ENCODE measurements around the gene MPHOSPH6. TPM values are rescaled to one million over a fixed set of nuclear protein-coding genes. Genes with fewer than 3 reads are reported as not detected.
"Not testable (repeated sequence)": the region's sequence is repeated elsewhere in the genome, so short reads cannot be mapped to it uniquely, and the experiment has no call there.

The MPHOSPH6 gene
- total RNA-seq, 1 experiment from 2014 or later, result 10.2 TPM

DNA sequence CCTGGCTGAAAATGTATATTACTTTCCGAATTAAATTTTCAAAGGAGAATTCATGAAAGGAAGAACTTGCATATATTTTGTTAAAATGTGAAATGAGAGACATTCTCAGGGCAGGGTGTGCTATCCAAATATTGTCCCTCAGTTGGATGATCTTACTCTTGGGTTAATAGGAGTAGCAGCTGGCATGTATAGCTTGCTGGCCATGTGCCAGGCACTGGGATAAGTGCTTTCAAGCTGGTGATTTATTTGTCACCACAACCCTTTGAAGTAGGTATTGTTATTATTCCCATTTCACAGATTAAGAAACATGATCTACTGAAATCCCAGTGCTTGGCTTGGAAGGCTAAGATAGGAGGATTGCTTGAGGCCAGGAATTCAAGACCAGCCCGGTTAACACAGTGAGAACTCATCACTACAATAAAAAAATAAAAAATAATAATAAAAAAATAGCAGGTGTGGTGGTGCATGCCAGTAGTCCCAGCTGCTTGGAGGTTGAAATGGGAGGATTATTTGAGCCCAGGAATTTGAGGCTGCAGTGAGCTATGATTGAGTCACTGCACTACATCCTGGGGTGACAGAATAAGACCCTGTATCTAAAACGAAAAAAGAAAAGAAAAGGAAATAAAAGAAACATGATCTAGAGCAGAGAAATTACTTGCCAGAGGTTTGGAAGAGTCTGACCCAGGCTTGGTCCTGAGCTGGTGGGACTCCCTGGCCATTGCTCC is 11.6 kb upstream of the MPHOSPH6 start:
- in situ Hi-C loops (cut with HindIII; ENCODE audit: low pct_unique_long_range_greater_than_20kb, low sequenced_read_pairs), result no loop called here
- no peak for DNase-seq (ENCODE audit: low read depth)

DNA sequence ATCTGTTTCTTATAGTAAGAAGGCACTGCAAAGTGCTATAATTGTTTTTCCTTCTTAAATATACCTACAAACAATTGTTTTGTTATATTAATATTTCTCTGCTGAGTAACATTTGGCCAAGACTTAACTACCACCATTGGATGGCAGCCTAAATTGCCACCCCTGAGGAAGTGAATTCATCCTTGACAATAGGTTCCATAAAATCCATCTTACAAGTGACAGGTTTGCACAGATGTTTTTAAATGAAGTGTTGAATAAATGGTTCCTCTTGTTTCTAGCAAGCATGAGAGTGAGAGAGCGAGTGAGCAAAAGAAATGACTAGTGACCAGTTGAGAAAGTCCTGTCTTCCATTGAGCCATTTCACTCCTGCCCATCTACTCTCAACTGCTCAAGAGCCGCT is 8.3 kb upstream of the MPHOSPH6 start:
- DNase-seq (ENCODE audit: low read depth), result no peak

DNA sequence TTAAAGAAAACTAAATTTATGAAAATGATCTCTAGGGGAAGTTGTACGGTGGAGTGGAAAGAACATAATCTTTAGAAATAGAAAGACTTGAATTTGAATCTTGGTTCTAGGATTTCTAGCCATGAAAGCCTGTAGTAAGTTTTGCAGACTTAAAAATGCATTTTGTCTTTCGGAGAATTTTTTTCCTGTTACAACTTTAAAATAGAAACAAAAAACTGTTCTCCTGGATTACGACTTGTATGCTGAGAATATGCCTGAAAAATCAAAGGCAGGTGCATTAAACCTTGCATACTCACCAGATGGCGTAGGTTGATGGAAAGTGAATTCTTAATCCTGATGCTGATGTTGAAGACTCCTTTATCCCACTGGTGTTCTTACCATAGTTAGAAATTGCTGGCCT is 7.5 kb upstream of the MPHOSPH6 start:
- no peak for DNase-seq (ENCODE audit: low read depth)
- in situ Hi-C loops (cut with HindIII; ENCODE audit: low pct_unique_long_range_greater_than_20kb, low sequenced_read_pairs), result no loop called here

More for the DNA sequence above, 8.3 kb upstream of the MPHOSPH6 start:
- in situ Hi-C loops (cut with HindIII; ENCODE audit: low pct_unique_long_range_greater_than_20kb, low sequenced_read_pairs), result no loop called here

DNA sequence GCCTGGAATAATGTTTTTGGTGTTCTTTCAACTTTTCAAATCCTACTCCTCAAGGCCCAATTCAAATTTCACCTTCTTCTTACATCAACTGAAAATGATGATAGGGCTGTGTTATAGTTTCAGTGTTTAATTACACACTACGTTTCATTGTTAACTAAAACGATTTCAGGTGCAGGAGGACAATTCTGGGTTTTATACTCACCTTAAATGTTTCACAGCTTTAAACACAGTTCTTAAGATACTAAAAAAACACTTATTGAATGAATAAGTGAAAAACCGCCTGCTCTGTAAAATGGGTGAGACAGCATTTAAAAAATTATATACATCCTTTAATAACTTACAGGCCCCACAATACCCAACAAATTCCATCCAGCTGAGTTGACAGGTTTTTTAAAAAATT is 6.2 kb upstream of the MPHOSPH6 start:
- no peak for DNase-seq (ENCODE audit: low read depth)
- in situ Hi-C loops (cut with HindIII; ENCODE audit: low pct_unique_long_range_greater_than_20kb, low sequenced_read_pairs), result no loop called here

DNA sequence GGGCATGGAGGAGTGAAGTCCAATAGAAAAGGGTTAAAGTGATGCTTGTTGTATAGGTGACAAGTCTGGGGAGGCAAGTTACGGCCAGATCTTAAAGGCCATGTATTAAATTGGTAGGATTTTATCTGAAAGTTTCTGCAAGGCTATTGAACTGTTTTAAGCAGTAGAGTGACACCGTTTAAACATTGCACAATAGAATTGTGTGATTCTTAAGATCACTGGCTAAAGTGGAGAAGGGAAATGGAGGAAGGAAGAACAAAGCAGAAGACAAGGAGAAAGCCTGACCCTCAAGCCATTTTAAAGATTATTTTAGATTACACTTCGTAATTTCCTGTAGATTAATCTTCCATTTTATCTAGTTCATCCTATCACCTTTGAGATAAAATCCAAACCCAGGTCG is 5.6 kb upstream of the MPHOSPH6 start:
- DNase-seq (ENCODE audit: low read depth), result no peak
- in situ Hi-C loops (cut with HindIII; ENCODE audit: low pct_unique_long_range_greater_than_20kb, low sequenced_read_pairs), result no loop called here

DNA sequence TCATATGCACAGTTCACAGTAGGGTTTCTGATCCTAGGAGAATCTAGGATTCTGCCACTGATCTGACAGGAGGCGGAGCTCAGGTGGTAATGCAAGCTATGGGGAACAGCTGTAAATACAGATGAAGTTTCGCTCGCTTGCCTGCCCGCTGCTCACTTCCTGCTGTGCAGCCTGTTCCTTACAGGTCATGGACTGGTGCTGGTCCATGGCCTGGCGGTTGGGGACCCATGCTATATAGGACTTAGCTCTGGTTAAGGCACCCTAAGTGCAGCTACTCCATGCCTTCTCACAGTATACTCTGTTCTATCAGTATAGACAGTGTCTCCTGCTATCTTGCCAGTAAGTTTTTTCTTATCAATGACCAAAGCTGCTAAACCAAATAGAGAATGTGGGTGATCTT is 2.4 kb downstream of the MPHOSPH6 start:
- in situ Hi-C loops (cut with HindIII; ENCODE audit: low pct_unique_long_range_greater_than_20kb, low sequenced_read_pairs), result no loop called here
- no peak for DNase-seq (ENCODE audit: low read depth)

DNA sequence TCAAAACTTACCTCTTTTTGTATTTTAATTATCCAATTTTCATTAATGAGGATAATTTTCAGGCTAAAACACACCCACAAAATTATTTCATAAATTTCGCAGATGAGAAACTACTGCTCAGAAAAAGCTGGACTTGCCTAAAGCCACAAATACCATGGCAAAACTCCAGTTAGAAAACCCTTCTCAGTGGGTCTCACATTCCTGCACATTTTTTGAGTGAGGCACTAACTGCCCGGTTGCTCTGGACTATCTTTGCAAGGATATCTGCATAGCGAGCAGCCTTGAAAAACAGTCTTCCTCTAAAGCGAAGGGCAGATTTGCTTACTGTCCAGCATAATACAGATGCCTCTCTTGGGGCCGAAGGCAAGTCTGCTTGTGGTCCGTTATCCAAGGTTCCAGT is 9.8 kb downstream of the MPHOSPH6 start:
- no peak for DNase-seq (ENCODE audit: low read depth)
- in situ Hi-C loops (cut with HindIII; ENCODE audit: low pct_unique_long_range_greater_than_20kb, low sequenced_read_pairs), result no loop called here

DNA sequence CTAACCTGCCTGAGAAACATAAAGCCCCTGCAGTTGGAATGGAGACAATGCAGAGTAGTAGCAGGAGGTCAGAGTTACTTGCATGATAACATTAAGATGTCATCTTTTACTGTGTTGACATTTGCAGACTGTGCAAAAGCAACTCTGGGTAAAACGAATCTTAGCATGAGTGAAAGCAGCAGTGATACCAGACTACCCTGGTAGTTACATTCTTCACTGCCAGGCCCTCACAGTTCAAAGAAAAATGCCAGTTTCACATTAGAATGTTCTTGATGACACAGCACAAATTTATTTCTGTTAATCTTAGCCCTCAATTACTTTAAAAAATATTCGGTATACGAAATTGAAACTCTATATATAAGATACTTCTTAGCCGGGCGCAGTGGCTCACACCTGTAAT is 12.2 kb downstream of the MPHOSPH6 start:
- in situ Hi-C loops (cut with HindIII; ENCODE audit: low pct_unique_long_range_greater_than_20kb, low sequenced_read_pairs), result no loop called here
- no peak for DNase-seq (ENCODE audit: low read depth)

DNA sequence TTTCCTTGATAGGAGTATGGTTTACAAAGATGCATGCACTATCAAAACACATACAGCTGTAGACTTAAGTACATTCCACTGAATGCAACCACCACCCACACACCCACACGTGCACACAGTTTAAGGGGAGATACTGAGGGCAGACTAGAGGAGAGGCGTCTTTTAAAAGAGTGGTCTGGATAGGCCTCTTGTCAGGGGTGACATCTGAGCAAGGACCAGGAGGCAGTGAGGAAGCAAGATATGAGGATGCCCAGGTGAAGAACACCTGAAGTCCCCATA is 12.6 kb downstream of the MPHOSPH6 start:
- in situ Hi-C loops (cut with HindIII; ENCODE audit: low pct_unique_long_range_greater_than_20kb, low sequenced_read_pairs), result no loop called here
- no peak for DNase-seq (ENCODE audit: low read depth)

DNA sequence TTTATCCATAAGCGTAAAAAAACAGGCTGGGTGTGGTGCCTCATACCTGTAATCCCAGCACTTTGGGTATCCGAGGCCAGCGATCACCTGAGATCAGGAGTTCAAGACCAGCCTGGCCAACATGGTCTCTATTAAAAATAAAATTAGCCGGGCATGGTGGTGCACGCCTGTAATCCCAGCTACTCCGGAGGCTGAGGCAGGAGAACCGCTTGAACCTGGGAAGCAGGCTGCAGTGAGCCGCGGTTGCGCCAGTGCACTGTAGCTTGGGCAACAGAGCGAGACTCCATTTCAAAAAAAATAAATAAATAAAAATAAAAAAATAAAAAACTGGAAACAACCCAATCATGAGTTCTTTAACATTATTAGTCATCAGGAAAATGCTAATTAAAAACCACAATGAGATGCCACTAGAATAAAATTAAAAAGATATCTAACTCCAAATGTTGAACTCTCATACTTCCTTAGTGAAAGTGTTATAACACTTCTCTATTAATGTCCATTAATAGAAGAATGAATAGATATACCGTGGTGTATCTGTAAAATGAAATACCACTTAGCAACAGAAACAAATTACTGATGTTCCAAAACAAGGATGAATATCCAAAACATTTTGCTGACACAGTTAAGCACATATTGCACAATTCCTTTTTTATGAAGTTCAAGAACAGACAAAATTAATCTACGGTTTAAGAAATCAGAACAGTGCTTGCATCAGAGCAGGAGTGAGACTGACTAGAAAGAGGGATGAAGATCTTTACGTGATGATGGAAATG is 13.1 kb downstream of the MPHOSPH6 start:
- DNase-seq (ENCODE audit: low read depth), result no peak
- in situ Hi-C loops (cut with HindIII; ENCODE audit: low pct_unique_long_range_greater_than_20kb, low sequenced_read_pairs), result no loop called here

DNA sequence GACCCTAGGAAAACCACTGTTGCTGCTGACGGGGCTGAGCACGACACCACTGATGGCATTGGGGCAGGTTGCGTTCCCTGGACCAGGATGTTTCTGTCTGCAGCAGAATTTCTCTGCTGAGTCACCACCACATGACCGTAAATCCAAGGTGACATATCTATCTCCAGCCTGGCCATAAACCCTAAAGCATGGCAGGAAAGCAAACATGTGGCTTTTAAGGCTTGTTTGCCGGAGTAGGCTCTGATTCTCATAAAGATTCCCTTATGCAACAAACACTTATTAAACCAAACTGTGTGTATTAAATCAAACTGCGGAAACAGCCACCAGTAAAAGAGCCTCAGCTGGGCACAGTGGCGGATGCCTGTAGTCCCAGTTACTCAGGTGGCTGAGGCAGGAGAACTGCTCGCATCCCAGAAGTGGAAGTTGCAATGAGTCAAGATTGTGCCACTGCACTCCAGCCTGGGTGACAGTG is 17.3 kb downstream of the MPHOSPH6 start:
- in situ Hi-C loops (cut with HindIII; ENCODE audit: low pct_unique_long_range_greater_than_20kb, low sequenced_read_pairs), result no loop called here
- peak; percentile 41 for DNase-seq (ENCODE audit: low read depth)

DNA sequence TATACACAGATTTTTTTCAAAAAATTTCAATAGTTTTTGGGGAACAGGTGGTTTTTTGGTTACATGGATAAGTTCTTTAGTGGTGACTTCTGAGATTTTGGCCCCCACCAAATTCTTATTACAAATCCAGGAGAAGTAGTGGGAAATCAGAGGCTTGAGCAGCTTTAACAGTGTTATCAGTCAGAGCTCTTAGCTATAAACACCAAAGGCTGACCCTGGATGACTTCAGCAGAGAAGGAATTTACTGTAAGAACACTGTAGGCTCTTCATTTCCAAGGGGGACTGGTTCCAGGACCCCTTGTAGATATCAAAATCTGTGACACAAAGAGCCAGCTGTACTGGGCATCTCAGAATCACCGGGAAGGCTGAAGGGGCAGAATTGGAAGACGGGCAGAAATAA is 17.8 kb downstream of the MPHOSPH6 start:
- in situ Hi-C loops (cut with HindIII; ENCODE audit: low pct_unique_long_range_greater_than_20kb, low sequenced_read_pairs), result no loop called here
- DNase-seq (ENCODE audit: low read depth), result no peak

DNA sequence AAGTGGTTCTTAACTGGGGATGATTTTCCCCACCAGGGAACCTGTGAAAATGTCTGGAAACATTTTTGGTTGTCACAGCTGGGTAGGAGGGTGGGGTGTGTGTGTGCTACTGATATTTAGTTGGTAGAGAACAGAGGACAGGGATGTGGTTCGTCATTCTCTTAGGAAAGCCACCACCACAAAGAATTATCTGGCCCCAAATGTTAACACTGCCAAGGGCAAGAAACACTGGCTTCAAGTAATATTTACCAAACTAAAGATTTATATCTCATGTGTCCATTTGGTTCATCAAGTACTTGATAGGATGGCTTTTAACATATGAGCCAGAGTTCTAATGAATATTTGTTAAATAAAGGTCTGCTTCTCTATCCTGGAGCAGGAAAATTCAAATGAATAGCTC is 19.5 kb downstream of the MPHOSPH6 start:
- DNase-seq (ENCODE audit: low read depth), result no peak

DNA sequence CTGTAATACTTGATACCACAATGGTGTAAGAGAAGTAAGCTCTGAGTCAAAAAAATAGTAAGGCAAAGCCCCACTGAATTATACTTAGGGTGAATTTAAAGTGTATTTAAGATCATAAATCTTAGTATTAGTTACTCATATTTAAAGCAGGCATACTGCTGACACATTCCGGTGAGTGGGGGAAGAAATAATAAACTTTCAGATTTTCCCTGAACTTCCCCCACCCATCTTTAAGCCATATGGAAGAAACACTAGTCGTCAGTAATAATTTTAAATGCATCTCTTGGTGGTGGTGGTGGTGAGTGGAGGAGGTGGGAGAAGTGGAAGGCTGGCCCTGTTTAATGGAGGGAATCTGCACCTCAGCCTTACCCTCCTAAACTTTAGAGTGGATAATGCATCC is 20.5 kb downstream of the MPHOSPH6 start:
- DNase-seq (ENCODE audit: low read depth), result no peak
- in situ Hi-C loops (cut with HindIII; ENCODE audit: low pct_unique_long_range_greater_than_20kb, low sequenced_read_pairs), result no loop called here

More for the DNA sequence above, 19.5 kb downstream of the MPHOSPH6 start:
- in situ Hi-C loops (cut with HindIII; ENCODE audit: low pct_unique_long_range_greater_than_20kb, low sequenced_read_pairs), result no loop called here

DNA sequence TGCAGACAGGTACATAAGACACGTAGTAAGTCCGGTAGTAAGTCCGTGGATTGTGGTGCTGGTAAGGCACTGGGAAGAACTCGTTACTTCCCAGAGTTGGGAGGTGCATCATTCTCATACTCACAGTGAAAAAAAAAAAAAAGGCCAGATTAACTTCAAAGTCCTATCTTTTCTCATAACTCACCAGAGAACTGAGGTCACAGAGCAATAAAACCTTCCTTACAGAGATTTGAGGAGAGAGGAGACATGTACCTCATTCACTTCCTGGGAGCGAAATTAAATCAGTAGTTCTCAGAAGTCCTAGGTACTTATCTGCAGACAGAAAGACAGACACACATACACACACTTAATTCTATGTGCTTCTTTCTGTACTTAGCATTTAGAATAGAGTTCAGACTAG is 22.5 kb downstream of the MPHOSPH6 start:
- no peak for DNase-seq (ENCODE audit: low read depth)
- in situ Hi-C loops (cut with HindIII; ENCODE audit: low pct_unique_long_range_greater_than_20kb, low sequenced_read_pairs), result no loop called here

DNA sequence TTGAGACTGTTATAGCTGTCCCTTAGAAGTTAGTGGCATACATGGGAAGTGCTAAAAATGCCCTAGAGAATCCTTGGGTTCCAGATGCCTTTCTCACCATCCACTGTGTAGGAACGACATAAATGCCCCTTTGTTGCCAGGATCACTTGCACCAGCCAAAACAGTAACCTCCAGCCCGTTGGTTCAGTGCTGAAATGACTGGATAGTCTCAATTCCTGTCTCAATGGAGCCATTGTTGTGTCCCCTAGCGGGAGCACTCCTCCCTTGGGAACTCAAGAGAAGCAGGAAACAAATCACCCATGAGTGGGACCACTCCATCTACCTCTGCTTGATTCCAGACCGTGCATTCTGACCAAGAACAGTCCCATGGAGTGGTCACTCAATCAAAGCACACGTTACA is 23.1 kb downstream of the MPHOSPH6 start:
- in situ Hi-C loops (cut with HindIII; ENCODE audit: low pct_unique_long_range_greater_than_20kb, low sequenced_read_pairs), result no loop called here
- DNase-seq (ENCODE audit: low read depth), result no peak

DNA sequence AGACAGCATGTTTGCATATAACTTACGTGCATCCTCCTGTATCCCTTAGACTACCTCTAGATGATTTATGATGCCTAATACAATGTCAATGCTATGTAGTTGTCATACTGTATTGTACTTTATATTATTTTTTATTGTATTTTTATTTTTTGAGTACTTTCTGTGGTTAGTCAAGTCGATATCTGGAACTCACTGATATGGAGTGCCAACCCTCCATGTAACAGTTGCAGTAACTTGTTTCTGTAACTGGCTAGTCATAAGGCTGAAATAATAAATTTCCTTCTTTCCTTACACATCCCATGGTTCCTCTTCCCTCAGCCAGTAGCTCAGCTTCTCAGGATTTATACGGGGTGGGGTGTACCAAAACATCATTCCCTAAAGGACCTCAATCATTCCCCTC is 23.5 kb downstream of the MPHOSPH6 start:
- DNase-seq (ENCODE audit: low read depth), result no peak
- in situ Hi-C loops (cut with HindIII; ENCODE audit: low pct_unique_long_range_greater_than_20kb, low sequenced_read_pairs), result no loop called here

DNA sequence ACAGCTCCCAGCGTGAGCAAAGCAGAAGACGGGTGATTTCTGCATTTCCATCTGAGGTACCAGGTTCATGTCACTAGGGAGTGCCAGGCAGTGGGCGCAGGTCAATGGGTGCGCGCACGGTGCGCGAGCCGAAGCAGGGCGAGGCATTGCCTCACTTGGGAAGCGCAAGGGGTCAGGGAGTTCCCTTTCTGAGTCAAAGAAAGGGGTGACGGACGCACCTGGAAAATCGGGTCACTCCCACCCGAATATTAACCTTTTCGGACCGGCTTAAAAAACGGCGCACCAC is 30.8 kb downstream of the MPHOSPH6 start:
- in situ Hi-C loops (cut with HindIII; ENCODE audit: low pct_unique_long_range_greater_than_20kb, low sequenced_read_pairs), result not testable (repeated sequence)

DNA sequence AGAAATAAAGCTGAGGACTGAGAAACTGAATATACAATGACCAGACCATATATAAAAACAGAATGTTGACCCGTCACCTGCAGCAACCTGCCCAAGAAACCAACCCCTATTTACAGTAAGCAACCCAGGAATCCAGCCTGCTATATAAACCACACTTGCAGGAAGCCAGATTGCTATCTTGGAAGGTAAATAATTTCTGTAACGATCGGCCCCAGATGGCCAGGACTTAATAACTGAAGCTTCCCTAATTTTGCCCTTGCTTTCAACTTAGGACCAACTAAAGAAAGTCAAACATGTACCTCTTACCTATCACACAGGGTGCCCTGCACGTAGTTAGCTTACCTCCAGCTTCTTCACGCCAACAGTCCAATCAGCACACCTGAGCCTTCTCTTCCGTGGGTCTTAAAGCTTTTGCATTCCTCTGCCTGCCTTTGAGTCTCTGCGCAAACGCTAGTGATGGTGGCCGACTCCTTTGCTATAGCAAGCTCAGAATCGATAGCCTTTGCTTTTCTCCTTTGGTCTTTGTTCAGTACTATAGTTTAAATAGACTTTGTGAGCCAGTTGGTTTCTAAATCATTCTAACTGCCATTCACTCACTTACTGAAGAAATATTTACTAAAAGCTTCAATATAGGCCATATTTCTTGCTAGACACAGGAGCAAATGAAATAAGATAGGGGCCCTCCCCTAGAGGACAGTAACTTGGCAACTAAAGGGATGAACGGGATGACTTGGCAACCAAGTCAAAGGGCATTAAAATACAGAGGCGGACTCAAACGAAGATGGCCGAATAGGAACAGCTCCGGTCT is 31.3 kb downstream of the MPHOSPH6 start:
- DNase-seq (ENCODE audit: low read depth), result peak; percentile 11
- in situ Hi-C loops (cut with HindIII; ENCODE audit: low pct_unique_long_range_greater_than_20kb, low sequenced_read_pairs), result no loop called here

More for the DNA sequence above, 30.8 kb downstream of the MPHOSPH6 start:
- not testable (repeated sequence) for DNase-seq (ENCODE audit: low read depth)

Measured in Caki2 (cell line).